Stomach (tissue), 9 donors: ENCODE measurements around the gene SMIM11. TPM values are rescaled to one million over a fixed set of nuclear protein-coding genes. Genes with fewer than 3 reads are reported as not detected.

Experiments
- DNase-seq, 2 donors: peaks; one replicate each; pipeline versions ENCODE4 v3.0.0 to v3.0.0-alpha.2; 2013 to 2019
- H3K27ac ChIP-seq, 5 donors: fragments of 200-600 bp in 4 of 5; sonication (generic) in 4 of 5; one replicate each; pipeline ENCODE4 v1.5.1; 2013 to 2019; ENCODE audit warnings: mild to moderate bottlenecking in 1 of 5, moderate library complexity in 1 of 5
- H3K27me3 ChIP-seq, 3 donors: fragments of 200-600 bp; sonication (generic); one replicate each; pipeline ENCODE4 v1.5.1; 2017 to 2019; ENCODE audit warnings: mixed run types in 1 of 3
- H3K36me3 ChIP-seq, 4 donors: fragments of 200-600 bp; sonication (generic); 1 replicate in 3 of 4; 2 replicates in 1 of 4; pipeline ENCODE4 v1.5.1; 2016 to 2019
- H3K4me1 ChIP-seq, 4 donors: fragments of 200-600 bp; sonication (generic); one replicate each; pipeline ENCODE4 v1.5.1; 2016 to 2019
- H3K4me3 ChIP-seq, 4 donors: fragments of 200-600 bp; sonication (generic) in 3 of 4; one replicate each; pipeline ENCODE4 v1.5.1; 2016 to 2019; ENCODE audit warnings: mild to moderate bottlenecking in 1 of 4
- H3K9me3 ChIP-seq, 4 donors: fragments of 200-600 bp; sonication (generic); one replicate each; pipeline ENCODE4 v1.5.1; 2016 to 2019
- EP300 ChIP-seq: sonication (generic); formaldehyde crosslinking; IDR thresholded peaks from one replicate; pipeline ENCODE4 v1.6.1; 2017; ENCODE audit warnings: antibody characterized with exemption
- POLR2A ChIP-seq, 4 donors: fragments of 450-650 bp; IDR thresholded peaks; one replicate each; pipeline ENCODE4 v1.6.1; 2016; ENCODE audit warnings: antibody characterized with exemption in 4 of 4, control low read depth in 2 of 4, mild to moderate bottlenecking in 1 of 4, moderate library complexity in 1 of 4
- POLR2AphosphoS5 ChIP-seq, 3 donors: sonication (generic); formaldehyde crosslinking; IDR thresholded peaks; one replicate each; pipeline ENCODE4 v1.6.1; 2016; ENCODE audit warnings: antibody characterized with exemption in 3 of 3
- WGBS, 5 donors: extraction: QIAGEN DNeasy Blood & Tissue Kit in 3 of 5; methylation state at CpG; one replicate each; pipeline versions ENCODE4 v1.1.5 to v1.1.7; 2013 to 2018; 5-methylcytosine and 5-hydroxymethylcytosine counted together
- intact Hi-C: fragments of 100-400 bp; cut with DNase I; formaldehyde crosslinking; loops from one replicate; pipeline ENCODE4 v1.15.1; 2023; ENCODE audit warnings: low total_unique reads
- polyA plus RNA-seq, 3 donors: library from polyadenylated mRNA; stranded (reverse); fragments of 200-250 nt; gene quantifications; one replicate each; pipeline ENCODE4 v1.2.3, GENCODE V29; 2013
- total RNA-seq, 5 donors: library from RNA; depleted of rRNA; stranded (reverse); fragments of >200 nt; gene quantifications; one replicate each; pipeline versions ENCODE4 v1.1.0 to v1.2.3, GENCODE V29; 2014 to 2016
- TF ChIP-seq, protein P1 (sequence below), 7 experiments: fragments of 450-650 bp in 4 of 7; fragments of 200-600 bp in 3 of 7; sonication (generic) in 3 of 7; IDR thresholded peaks; one replicate each; pipeline ENCODE4 v1.5.1; 2016 to 2019; ENCODE audit warnings: antibody characterized with exemption in 7 of 7, control low read depth in 2 of 7, mild to moderate bottlenecking in 1 of 7
- donor health status: healthy with polysubstance abuse.
- donor health status: Bipolar disorder and iron deficiency.
- donor health status: healthy.

SMIM11 gene
- total and polyA plus RNA-seq, 8 donors, result 1.2 to 29.5 (median 16.2) TPM; not detected in 1

DNA sequence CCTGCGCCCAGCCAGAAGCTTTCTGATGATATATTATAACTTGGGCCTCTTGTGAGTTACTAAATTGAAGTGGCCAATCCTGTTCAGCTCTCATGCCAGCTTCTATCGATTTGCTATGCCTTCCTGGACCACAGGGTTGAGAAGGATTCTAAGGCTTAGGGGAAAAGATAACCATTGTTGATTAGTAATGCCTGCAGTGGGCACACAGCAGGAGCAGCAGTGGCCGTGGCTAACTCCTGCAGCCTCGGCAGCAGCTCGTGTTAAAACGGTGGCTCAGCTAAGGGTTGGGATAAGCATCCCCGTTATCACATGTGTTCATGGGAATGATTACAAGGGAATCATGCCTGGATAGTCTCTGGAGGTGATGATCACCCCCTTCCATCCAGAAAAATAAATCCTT, 32.0 kb upstream of the SMIM11 start:
- WGBS, 5 donors, result 88 to 91% (median 89%) methylated on average over 7 of the region's 7 CpGs
- H3K36me3 ChIP-seq, result no peaks in the 10 kb centered on the region
- peaks cover 0 to 30% (median 0%) of the 10 kb centered on the region in 4 donors for H3K4me1 ChIP-seq
- H3K4me3 ChIP-seq, result no peak overlapping the region
- TF ChIP-seq POLR2AphosphoS5 (IDR thresholded peaks at IDR 0.05), result no peak
- TF ChIP-seq, protein P1, sequence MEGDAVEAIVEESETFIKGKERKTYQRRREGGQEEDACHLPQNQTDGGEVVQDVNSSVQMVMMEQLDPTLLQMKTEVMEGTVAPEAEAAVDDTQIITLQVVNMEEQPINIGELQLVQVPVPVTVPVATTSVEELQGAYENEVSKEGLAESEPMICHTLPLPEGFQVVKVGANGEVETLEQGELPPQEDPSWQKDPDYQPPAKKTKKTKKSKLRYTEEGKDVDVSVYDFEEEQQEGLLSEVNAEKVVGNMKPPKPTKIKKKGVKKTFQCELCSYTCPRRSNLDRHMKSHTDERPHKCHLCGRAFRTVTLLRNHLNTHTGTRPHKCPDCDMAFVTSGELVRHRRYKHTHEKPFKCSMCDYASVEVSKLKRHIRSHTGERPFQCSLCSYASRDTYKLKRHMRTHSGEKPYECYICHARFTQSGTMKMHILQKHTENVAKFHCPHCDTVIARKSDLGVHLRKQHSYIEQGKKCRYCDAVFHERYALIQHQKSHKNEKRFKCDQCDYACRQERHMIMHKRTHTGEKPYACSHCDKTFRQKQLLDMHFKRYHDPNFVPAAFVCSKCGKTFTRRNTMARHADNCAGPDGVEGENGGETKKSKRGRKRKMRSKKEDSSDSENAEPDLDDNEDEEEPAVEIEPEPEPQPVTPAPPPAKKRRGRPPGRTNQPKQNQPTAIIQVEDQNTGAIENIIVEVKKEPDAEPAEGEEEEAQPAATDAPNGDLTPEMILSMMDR (IDR thresholded peaks at IDR 0.05), result no peak
- no peak for TF ChIP-seq EP300
- TF ChIP-seq POLR2A (IDR thresholded peaks at IDR 0.05), result no peak
- peak overlapping the region in 1 of 5 donors; percentile 1 for H3K27ac ChIP-seq
- no peaks in the 10 kb centered on the region for H3K9me3 ChIP-seq
- DNase-seq, result no peak
- intact Hi-C loops, result no loop called here
- H3K27me3 ChIP-seq, result no peaks in the 10 kb centered on the region

DNA sequence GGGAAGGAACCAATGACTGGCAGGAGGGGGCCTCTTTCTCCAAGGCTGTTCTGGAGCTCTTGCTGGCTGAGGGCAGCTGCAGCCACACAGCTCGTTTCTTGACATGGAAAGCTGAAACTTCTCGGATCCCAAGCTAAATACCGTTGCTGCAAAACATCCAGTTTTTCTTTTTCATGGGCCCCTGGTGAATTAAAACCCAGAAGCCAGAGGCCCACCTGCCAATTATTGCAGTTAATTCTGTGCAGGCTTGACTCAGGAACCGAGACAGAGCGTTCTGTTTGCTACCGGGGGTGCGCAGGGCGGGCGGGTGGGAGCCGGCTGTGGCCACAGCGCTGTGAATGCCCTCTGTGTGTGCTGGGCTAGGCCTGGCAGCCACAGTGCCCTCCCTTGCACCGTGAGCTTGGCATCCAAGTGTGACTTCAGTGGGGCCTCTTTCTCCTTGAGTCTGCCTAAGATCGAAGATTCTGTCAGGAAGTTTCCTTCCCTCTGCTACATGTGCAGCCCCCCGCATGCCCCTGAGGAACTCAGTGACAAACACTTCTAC, 31.4 kb upstream of the SMIM11 start:
- no peaks in the 10 kb centered on the region for H3K27me3 ChIP-seq
- TF ChIP-seq EP300, result no peak
- TF ChIP-seq, protein P1 (IDR thresholded peaks at IDR 0.05), result no peak
- no peak for TF ChIP-seq POLR2AphosphoS5 (IDR thresholded peaks at IDR 0.05)
- no peak for TF ChIP-seq POLR2A (IDR thresholded peaks at IDR 0.05)
- no peak overlapping the region for H3K4me3 ChIP-seq
- peaks cover 0 to 30% (median 0%) of the 10 kb centered on the region in 4 donors for H3K4me1 ChIP-seq
- H3K9me3 ChIP-seq, result no peaks in the 10 kb centered on the region
- peak in 1 of 2 donors; percentile 27 for DNase-seq
- WGBS, 5 donors, result 78 to 91% (median 83%) methylated on average over 9 to 14 of the region's 14 CpGs
- peak overlapping the region in 1 of 5 donors; percentile 51 for H3K27ac ChIP-seq
- intact Hi-C loops, result no loop called here
- no peaks in the 10 kb centered on the region for H3K36me3 ChIP-seq

DNA sequence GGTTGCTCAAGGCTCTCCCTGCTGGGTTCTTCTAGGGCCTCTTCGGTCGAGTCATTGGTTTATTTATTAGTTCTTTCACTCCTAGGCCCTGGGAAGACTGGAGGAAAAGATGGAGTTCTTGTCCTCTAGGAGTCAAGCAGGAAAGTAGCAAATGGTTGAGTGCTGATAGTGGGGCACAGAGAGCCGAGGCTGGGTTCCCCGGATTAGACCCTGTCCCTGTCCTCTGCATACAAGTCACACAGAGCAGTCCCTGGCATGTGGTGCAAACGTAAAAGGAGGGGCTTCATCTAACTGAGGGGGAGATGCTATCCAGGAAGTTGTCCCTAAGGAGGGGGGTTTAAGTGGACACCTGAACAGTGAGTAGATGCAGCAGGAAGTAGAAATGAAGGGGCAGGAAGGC, 30.7 kb upstream of the SMIM11 start:
- H3K9me3 ChIP-seq, result no peaks in the 10 kb centered on the region
- intact Hi-C loops, result no loop called here
- 80 to 85% (median 82%) methylated on average over 5 of the region's 5 CpGs for WGBS, 5 donors
- H3K4me3 ChIP-seq, result no peak overlapping the region
- H3K27me3 ChIP-seq, result no peaks in the 10 kb centered on the region
- H3K4me1 ChIP-seq, result peaks cover 0 to 30% (median 0%) of the 10 kb centered on the region in 4 donors
- no peaks in the 10 kb centered on the region for H3K36me3 ChIP-seq
- H3K27ac ChIP-seq, result peak overlapping the region in 1 of 5 donors; percentile 51
- DNase-seq, result no peak
- no peak for TF ChIP-seq EP300
- no peak for TF ChIP-seq POLR2A (IDR thresholded peaks at IDR 0.05)
- TF ChIP-seq POLR2AphosphoS5 (IDR thresholded peaks at IDR 0.05), result no peak
- TF ChIP-seq, protein P1 (IDR thresholded peaks at IDR 0.05), result no peak

DNA sequence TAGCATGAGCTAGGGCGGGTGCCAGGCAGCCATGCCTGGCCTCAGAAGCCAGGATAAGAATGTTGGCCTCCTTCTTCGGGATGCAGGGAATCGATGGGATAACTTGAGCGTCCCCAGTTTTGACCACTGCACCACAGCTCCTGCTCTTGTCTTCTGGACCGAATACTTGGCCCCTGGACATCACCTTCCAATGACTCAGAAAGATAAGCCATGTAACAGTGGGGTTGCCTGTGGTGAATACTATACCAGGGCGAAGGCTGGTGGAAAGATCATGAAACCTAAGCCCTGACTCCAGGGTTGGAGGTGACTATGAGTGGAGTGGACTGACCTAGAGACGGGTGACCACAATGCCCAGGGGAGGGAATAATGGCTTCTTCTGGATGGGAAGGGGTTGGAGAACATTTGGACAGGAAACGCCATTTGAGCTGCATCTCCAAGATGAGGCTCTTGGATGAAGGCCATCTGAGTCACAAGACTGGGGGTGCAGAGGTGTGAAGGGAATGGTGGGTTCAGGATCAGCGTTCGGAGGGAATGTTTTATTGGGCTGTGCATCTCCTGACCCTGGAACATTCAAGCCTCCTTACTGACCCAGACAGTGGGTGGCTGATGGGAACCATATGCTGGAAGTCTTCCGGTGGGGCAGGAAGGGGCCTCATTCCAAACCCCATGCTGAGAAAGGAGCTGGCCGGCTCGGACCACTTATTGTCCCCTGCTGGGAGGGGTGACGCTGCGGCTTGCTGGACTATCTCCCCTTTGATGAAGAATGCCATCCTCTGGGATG, 30.0 kb upstream of the SMIM11 start:
- peak in 1 of 2 donors; percentile 35 for DNase-seq
- H3K27ac ChIP-seq, result peak overlapping the region in 4 of 5 donors; percentile 58 to 70 (median 59)
- no peaks in the 10 kb centered on the region for H3K36me3 ChIP-seq
- H3K27me3 ChIP-seq, result no peaks in the 10 kb centered on the region
- no peaks in the 10 kb centered on the region for H3K9me3 ChIP-seq
- WGBS, 5 donors, result 76 to 82% (median 78%) methylated on average over 13 to 15 of the region's 15 CpGs
- H3K4me3 ChIP-seq, result no peak overlapping the region
- intact Hi-C loops, result loop anchor here (5.0 kb wide), 1 partner anchor 423 kb away; no protein-coding TSS in a partner anchor
- TF ChIP-seq, protein P1 (IDR thresholded peaks at IDR 0.05), result no peak
- TF ChIP-seq POLR2A (IDR thresholded peaks at IDR 0.05) (no peak), POLR2AphosphoS5 (IDR thresholded peaks at IDR 0.05) (no peak), EP300 (no peak)
- H3K4me1 ChIP-seq, result peaks cover 0 to 30% (median 0%) of the 10 kb centered on the region in 4 donors
